GM19240 (cell line): Measurements from ENCODE around the gene ARNT2.

Experiments used
- DNase-seq: peaks from one replicate; pipeline ENCODE4 v3.0.0; 2011; ENCODE audit warnings: low spot score; ENCODE audit not compliant: insufficient read length

Gene ARNT2

GRCh38 chr15:80489030-80489594 lies 84.9 kb downstream of the ARNT2 start:
- DNase-seq, result no peak

GRCh38 chr15:80490431-80490990 lies 86.3 kb downstream of the ARNT2 start:
- DNase-seq, result no peak

- DNase-seq, result no peak
These were observed 87.1 kb downstream of the ARNT2 start for GRCh38 chr15:80491163-80491847.

GRCh38 chr15:80492409-80492808 lies 88.2 kb downstream of the ARNT2 start:
- no peak for DNase-seq

- DNase-seq, result no peak
These were observed 88.7 kb downstream of the ARNT2 start for GRCh38 chr15:80492874-80493273.

GRCh38 chr15:80494351-80494751 lies 90.2 kb downstream of the ARNT2 start:
- no peak for DNase-seq

GRCh38 chr15:80494756-80495155 lies 90.6 kb downstream of the ARNT2 start:
- DNase-seq, result no peak

GRCh38 chr15:80495401-80495942 lies 91.3 kb downstream of the ARNT2 start:
- DNase-seq, result no peak

- no peak for DNase-seq
These were observed 91.9 kb downstream of the ARNT2 start for GRCh38 chr15:80496096-80496495.

- DNase-seq, result no peak
These were observed 93.0 kb downstream of the ARNT2 start for GRCh38 chr15:80497221-80497620.

GRCh38 chr15:80498652-80499051 lies 94.5 kb downstream of the ARNT2 start:
- no peak for DNase-seq

- no peak for DNase-seq
These were observed 95.8 kb downstream of the ARNT2 start for GRCh38 chr15:80500021-80500420.

GRCh38 chr15:80501476-80501875 lies 97.3 kb downstream of the ARNT2 start:
- no peak for DNase-seq

GRCh38 chr15:80502782-80503181 lies 98.6 kb downstream of the ARNT2 start:
- no peak for DNase-seq

- no peak for DNase-seq
These were observed 99.3 kb downstream of the ARNT2 start for GRCh38 chr15:80503319-80503952.

- no peak for DNase-seq
These were observed 100.7 kb downstream of the ARNT2 start for GRCh38 chr15:80504931-80505330.

- DNase-seq, result no peak
These were observed 102.2 kb downstream of the ARNT2 start for GRCh38 chr15:80506286-80506893.

GRCh38 chr15:80507131-80507530 lies 102.9 kb downstream of the ARNT2 start:
- no peak for DNase-seq

GRCh38 chr15:80507638-80508316 lies 103.6 kb downstream of the ARNT2 start:
- no peak for DNase-seq

GRCh38 chr15:80508783-80509182 lies 104.6 kb downstream of the ARNT2 start:
- DNase-seq, result no peak

- DNase-seq, result no peak
These were observed 105.6 kb downstream of the ARNT2 start for GRCh38 chr15:80509800-80510199.
